IPS DF 6.9 (cell line): Measurements from ENCODE around the gene IFIT2.
"Not testable (repeated sequence)": the region's sequence is repeated elsewhere in the genome, so short reads cannot be mapped to it uniquely, and the experiment has no call there.

Experiments
- DNase-seq: peaks from one replicate; pipeline ENCODE4 v3.0.0-alpha.2; 2013; ENCODE audit warnings: low read depth, low spot score
- H3K27ac ChIP-seq: one replicate; pipeline ENCODE4 v1.5.1; 2013; ENCODE audit warnings: low read length, control low read depth
- H3K27me3 ChIP-seq: 2 replicates; pipeline ENCODE4 v1.6.1; 2013; ENCODE audit warnings: mild to moderate bottlenecking, low read length; ENCODE audit not compliant: control insufficient read depth, insufficient read depth
- H3K36me3 ChIP-seq: 2 replicates; pipeline ENCODE4 v1.6.1; 2013; ENCODE audit warnings: low read length; ENCODE audit not compliant: control insufficient read depth, insufficient read depth
- H3K4me1 ChIP-seq: 2 replicates; pipeline ENCODE4 v1.6.1; 2013; ENCODE audit warnings: low read length; ENCODE audit not compliant: control insufficient read depth, insufficient read depth
- H3K4me3 ChIP-seq: 2 replicates; pipeline ENCODE4 v1.5.1; 2013; ENCODE audit warnings: mild to moderate bottlenecking, low read length
- H3K9me3 ChIP-seq: 2 replicates; pipeline ENCODE4 v1.6.1; 2013; ENCODE audit warnings: low read length, inconsistent platforms; ENCODE audit not compliant: control insufficient read depth, insufficient read depth
- WGBS: extraction: QIAGEN DNeasy Blood & Tissue Kit; methylation state at CpG from one replicate; pipeline ENCODE4 v1.1.7; 2013; ENCODE audit warnings: mixed read lengths, missing lambda C conversion rate; ENCODE audit not compliant: insufficient read length, insufficient coverage; 5-methylcytosine and 5-hydroxymethylcytosine counted together

The IFIT2 gene

DNA sequence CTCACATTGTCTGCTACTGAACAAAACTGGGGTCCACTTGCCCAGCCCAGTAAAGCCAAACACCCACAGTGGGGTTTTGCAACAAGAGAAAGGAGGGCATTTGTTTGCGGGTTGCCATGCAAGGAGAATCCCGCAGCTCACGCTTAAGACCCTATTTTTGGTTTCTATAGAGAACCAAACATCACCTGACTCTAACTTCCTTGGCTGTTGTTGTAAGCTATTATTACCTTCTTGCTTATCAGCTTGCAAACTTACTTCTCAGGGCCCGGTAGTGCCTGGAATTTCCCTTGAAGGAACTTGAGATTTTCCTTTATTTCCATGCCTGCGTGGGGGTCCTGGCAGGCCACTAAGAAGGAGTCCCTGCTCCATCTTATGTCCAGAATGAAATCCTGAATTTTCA is 46.6 kb downstream of the IFIT2 start:
- H3K4me1 ChIP-seq, result peaks cover 5% of the 10 kb centered on the region; the same call in 1 of the 2 replicates
- H3K36me3 ChIP-seq, result no peaks in the 10 kb centered on the region
- H3K9me3 ChIP-seq, result no peaks in the 10 kb centered on the region
- H3K4me3 ChIP-seq, result no peak overlapping the region
- no peak overlapping the region for H3K27ac ChIP-seq
- DNase-seq, result no peak
- H3K27me3 ChIP-seq, result no peaks in the 10 kb centered on the region
- no CpG with 5 or more reads among the region's 5 CpGs for WGBS

- no peak overlapping the region for H3K27ac ChIP-seq
- no peaks in the 10 kb centered on the region for H3K27me3 ChIP-seq
- WGBS, result no CpG with 5 or more reads among the region's 2 CpGs
- H3K36me3 ChIP-seq, result no peaks in the 10 kb centered on the region
- peaks cover 5% of the 10 kb centered on the region; the same call in 1 of the 2 replicates for H3K4me1 ChIP-seq
- no peak overlapping the region for H3K4me3 ChIP-seq
- no peaks in the 10 kb centered on the region for H3K9me3 ChIP-seq
- DNase-seq, result no peak
Observed at GRCh38 chr10:89348975-89349374, 47.1 kb downstream of the IFIT2 start.

DNA sequence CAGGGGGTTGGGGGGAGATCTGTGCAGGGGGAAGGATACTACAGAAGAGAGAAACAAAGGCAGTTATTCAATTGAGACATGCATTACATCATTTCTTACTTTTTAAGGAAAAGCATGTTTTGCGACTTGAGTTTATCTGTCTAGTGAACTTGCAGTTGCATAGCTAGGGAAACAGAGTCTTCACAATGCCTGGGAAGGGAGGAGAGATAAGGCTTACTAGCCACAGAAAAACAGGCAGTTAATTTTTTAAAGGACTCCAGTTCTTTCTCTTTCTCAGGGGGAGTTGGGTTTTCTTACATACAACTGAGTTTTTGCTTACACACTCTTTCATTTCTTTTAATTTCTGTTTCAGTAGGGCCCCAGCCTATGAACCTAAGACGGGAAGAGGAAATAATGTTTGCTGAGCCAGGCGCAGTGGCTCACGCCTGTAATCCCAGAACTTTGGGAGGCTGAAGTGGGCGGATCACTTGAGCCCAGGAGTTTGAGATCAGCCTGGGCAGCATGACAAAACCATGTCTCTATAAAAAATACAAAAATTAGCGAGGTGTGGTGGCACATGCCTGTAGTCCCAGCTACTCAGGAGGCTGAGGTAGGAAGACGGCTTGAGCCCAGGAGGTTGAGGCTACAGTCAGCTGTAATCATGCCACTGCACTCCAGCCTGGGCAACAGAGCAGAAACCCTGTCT is 48.9 kb downstream of the IFIT2 start:
- H3K27me3 ChIP-seq, H3K27ac ChIP-seq, H3K4me1 ChIP-seq, H3K4me3 ChIP-seq, H3K36me3 ChIP-seq, H3K9me3 ChIP-seq, DNase-seq: not testable (repeated sequence)
- WGBS, result no CpG with 5 or more reads among the region's 7 CpGs

DNA sequence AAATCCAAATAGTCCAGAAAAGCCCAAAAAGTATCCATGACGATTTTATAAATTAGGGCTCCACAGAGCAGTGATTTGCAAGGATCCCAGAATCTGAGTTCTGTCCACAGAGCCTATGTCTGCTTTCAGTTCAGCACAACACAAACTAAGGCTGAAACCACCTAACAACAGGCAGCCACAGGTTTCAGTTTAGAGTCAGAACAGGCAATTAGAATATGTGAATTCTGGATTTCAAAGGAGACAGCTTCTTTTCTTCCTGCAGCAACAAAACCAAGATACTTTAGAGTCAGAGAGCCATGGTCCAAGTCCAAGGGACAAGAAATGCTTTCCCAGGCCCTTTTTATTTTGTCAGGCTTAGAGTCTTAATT is 49.5 kb downstream of the IFIT2 start:
- H3K27me3 ChIP-seq, result no peaks in the 10 kb centered on the region
- no peak overlapping the region for H3K4me3 ChIP-seq
- no peak for DNase-seq
- no CpG with 5 or more reads among the region's 1 CpG for WGBS
- no peak overlapping the region for H3K27ac ChIP-seq
- no peaks in the 10 kb centered on the region for H3K36me3 ChIP-seq
- no peaks in the 10 kb centered on the region for H3K9me3 ChIP-seq
- H3K4me1 ChIP-seq, result peaks cover 5% of the 10 kb centered on the region; the same call in 1 of the 2 replicates

DNA sequence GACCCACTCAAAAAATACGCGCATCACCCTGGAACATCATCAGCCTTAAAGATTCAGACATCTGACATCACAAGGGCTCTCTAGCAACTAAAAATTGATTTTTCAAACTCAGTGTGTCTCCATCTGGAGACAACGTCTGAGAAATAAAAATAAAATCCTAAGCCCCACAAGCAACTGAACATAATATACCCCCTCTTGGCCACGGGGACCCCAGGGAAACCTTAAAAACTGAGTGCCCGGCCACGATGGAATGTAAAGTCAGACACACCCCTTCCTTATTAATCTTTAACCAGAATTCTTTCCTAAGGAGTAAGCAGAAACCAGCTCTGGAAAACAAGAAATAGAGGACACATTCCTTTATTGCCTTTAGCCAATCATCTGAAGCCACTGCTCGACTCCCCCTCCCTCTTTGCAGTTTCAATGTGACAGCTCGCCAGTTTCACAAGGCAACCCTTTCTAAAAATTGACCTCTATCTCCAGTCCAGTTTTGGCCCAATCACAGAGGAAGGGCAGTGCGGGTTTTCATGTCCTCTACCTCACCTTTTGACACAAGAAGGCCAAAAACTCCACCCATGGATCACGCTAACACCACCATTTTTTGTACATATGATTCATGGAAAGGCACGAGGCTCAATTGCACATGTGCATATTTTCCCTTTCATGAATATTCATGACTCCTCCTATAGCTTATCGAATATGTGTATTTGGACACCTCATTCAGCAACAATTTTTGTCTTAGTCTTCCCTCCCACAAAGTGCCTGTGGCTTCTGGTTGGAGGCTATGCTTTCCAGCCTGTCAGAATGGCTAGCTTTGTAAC is 50.1 kb downstream of the IFIT2 start:
- H3K4me1 ChIP-seq, result peaks cover 5% of the 10 kb centered on the region; the same call in 1 of the 2 replicates
- no peak overlapping the region for H3K4me3 ChIP-seq
- no peaks in the 10 kb centered on the region for H3K27me3 ChIP-seq
- no peaks in the 10 kb centered on the region for H3K9me3 ChIP-seq
- H3K36me3 ChIP-seq, result no peaks in the 10 kb centered on the region
- no peak overlapping the region for H3K27ac ChIP-seq
- DNase-seq, result no peak
- no CpG with 5 or more reads among the region's 12 CpGs for WGBS

- H3K4me1 ChIP-seq, result peaks cover 2% of the 10 kb centered on the region; the same call in 1 of the 2 replicates
- no peaks in the 10 kb centered on the region for H3K27me3 ChIP-seq
- H3K27ac ChIP-seq, result no peak overlapping the region
- no peaks in the 10 kb centered on the region for H3K9me3 ChIP-seq
- H3K4me3 ChIP-seq, result no peak overlapping the region
- no peak for DNase-seq
- no peaks in the 10 kb centered on the region for H3K36me3 ChIP-seq
- WGBS, result no CpG with 5 or more reads among the region's 4 CpGs
Observed at GRCh38 chr10:89352802-89353201, 51.0 kb downstream of the IFIT2 start.

GRCh38 chr10:89355394-89355931 is 53.6 kb downstream of the IFIT2 start:
- H3K4me3 ChIP-seq, result no peak overlapping the region
- no peaks in the 10 kb centered on the region for H3K27me3 ChIP-seq
- no peaks in the 10 kb centered on the region for H3K36me3 ChIP-seq
- H3K4me1 ChIP-seq, result no peaks in the 10 kb centered on the region; the same call in 1 of the 2 replicates
- no peaks in the 10 kb centered on the region for H3K9me3 ChIP-seq
- WGBS, result no CpG with 5 or more reads among the region's 2 CpGs
- no peak overlapping the region for H3K27ac ChIP-seq
- DNase-seq, result no peak

GRCh38 chr10:89357096-89357495 is 55.2 kb downstream of the IFIT2 start:
- no peak for DNase-seq
- no CpG with 5 or more reads among the region's 1 CpG for WGBS
- Histone ChIP-seq H3K4me1 (no peaks in the 10 kb centered on the region; the same call in 1 of the 2 replicates), H3K27ac (no peak overlapping the region), H3K4me3 (no peak overlapping the region), H3K9me3 (no peaks in the 10 kb centered on the region), H3K36me3 (no peaks in the 10 kb centered on the region), H3K27me3 (no peaks in the 10 kb centered on the region)

- Histone ChIP-seq H3K27ac (no peak overlapping the region), H3K4me3 (no peak overlapping the region), H3K4me1 (no peaks in the 10 kb centered on the region; the same call in 1 of the 2 replicates), H3K27me3 (no peaks in the 10 kb centered on the region), H3K36me3 (no peaks in the 10 kb centered on the region), H3K9me3 (no peaks in the 10 kb centered on the region)
- DNase-seq, result no peak
- no CpG with 5 or more reads among the region's 2 CpGs for WGBS
Observed at GRCh38 chr10:89357975-89358374, 56.1 kb downstream of the IFIT2 start.
